Ascending aorta (tissue), 2 donors: ENCODE results near the gene SLC22A12. TPM values are rescaled to one million over a fixed set of nuclear protein-coding genes. Genes with fewer than 3 reads are reported as not detected.

Source experiments
- DNase-seq, 2 donors: peaks; one replicate each; pipeline ENCODE4 v3.0.0-alpha.2; 2019; ENCODE audit warnings: low spot score in 2 of 2
- H3K27ac ChIP-seq, 2 donors: fragments of 200-600 bp; sonication (generic); one replicate each; pipeline ENCODE4 v1.5.1; 2016 to 2017; ENCODE audit warnings: mild to moderate bottlenecking in 1 of 2
- H3K27me3 ChIP-seq: fragments of 200-600 bp; sonication (generic); one replicate; pipeline ENCODE4 v1.5.1; 2017
- H3K36me3 ChIP-seq, 2 donors: fragments of 200-600 bp; sonication (generic); one replicate each; pipeline ENCODE4 v1.5.1; 2016
- H3K4me1 ChIP-seq, 2 donors: fragments of 200-600 bp; sonication (generic); one replicate each; pipeline ENCODE4 v1.5.1; 2016 to 2017; ENCODE audit warnings: mild to moderate bottlenecking in 1 of 2
- H3K4me3 ChIP-seq, 2 donors: fragments of 200-600 bp; sonication (generic); one replicate each; pipeline ENCODE4 v1.5.1; 2016 to 2017; ENCODE audit warnings: mild to moderate bottlenecking in 1 of 2
- H3K9me3 ChIP-seq, 2 donors: fragments of 200-600 bp; sonication (generic); one replicate each; pipeline ENCODE4 v1.5.1; 2016
- intact Hi-C: fragments of 100-400 bp; cut with DNase I; formaldehyde crosslinking; loops from one replicate; pipeline ENCODE4 v1.15.1; 2023
- total RNA-seq: library from RNA; depleted of rRNA; stranded (reverse); fragments of >200 nt; gene quantifications from one replicate; pipeline ENCODE4 v1.1.0, GENCODE V29; 2016
- TF ChIP-seq, protein P1 (sequence below), 3 experiments: fragments of 200-600 bp in 2 of 3; fragments of 450-650 bp in 1 of 3; sonication (generic) in 2 of 3; IDR thresholded peaks; one replicate each; pipeline ENCODE4 v1.5.1; 2016 to 2019; ENCODE audit warnings: antibody characterized with exemption in 3 of 3, mild to moderate bottlenecking in 1 of 3, moderate library complexity in 1 of 3

SLC22A12 gene
- total RNA-seq, 1 donor from 2014 or later = not detected

- H3K36me3 ChIP-seq = no peaks in the 10 kb centered on the region
- H3K9me3 ChIP-seq = no peaks in the 10 kb centered on the region
- no peaks in the 10 kb centered on the region for H3K27me3 ChIP-seq
- H3K4me3 ChIP-seq = no peak overlapping the region
- DNase-seq = no peak
- no peaks in the 10 kb centered on the region for H3K4me1 ChIP-seq
- TF ChIP-seq, protein P1, sequence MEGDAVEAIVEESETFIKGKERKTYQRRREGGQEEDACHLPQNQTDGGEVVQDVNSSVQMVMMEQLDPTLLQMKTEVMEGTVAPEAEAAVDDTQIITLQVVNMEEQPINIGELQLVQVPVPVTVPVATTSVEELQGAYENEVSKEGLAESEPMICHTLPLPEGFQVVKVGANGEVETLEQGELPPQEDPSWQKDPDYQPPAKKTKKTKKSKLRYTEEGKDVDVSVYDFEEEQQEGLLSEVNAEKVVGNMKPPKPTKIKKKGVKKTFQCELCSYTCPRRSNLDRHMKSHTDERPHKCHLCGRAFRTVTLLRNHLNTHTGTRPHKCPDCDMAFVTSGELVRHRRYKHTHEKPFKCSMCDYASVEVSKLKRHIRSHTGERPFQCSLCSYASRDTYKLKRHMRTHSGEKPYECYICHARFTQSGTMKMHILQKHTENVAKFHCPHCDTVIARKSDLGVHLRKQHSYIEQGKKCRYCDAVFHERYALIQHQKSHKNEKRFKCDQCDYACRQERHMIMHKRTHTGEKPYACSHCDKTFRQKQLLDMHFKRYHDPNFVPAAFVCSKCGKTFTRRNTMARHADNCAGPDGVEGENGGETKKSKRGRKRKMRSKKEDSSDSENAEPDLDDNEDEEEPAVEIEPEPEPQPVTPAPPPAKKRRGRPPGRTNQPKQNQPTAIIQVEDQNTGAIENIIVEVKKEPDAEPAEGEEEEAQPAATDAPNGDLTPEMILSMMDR (IDR thresholded peaks at IDR 0.05) = no peak
- intact Hi-C loops = no loop called here
- H3K27ac ChIP-seq = no peak overlapping the region
Measured at GRCh38 chr11:64598106-64598796, 7.2 kb downstream of the SLC22A12 start.

- Histone ChIP-seq H3K36me3 (no peaks in the 10 kb centered on the region), H3K4me1 (no peaks in the 10 kb centered on the region), H3K4me3 (no peak overlapping the region), H3K27me3 (no peaks in the 10 kb centered on the region), H3K27ac (no peak overlapping the region), H3K9me3 (no peaks in the 10 kb centered on the region)
- DNase-seq = no peak
- intact Hi-C loops = no loop called here
- TF ChIP-seq, protein P1 (IDR thresholded peaks at IDR 0.05) = no peak
Measured at GRCh38 chr11:64598797-64599697, 8.0 kb downstream of the SLC22A12 start.

DNA sequence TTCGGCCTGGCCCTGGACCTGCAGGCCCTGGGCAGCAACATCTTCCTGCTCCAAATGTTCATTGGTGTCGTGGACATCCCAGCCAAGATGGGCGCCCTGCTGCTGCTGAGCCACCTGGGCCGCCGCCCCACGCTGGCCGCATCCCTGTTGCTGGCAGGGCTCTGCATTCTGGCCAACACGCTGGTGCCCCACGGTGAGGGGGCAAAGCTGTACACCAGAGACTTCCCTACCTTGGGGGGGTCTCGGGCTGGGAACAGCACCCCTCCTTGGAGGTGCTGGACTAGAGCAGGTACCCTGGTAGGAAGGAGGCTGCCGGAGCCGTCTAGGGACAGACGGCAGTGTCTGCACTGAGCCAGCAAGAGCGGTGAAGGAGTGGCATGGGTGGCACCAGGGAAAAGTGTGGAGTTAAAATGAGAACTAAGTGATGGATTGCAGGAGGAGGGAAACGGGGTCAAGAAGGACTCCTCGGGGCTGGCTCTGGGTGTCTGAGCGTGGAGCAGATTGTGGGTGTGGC is 8.7 kb downstream of the SLC22A12 start:
- no peak for DNase-seq
- Histone ChIP-seq H3K27ac (no peak overlapping the region), H3K4me1 (no peaks in the 10 kb centered on the region), H3K27me3 (no peaks in the 10 kb centered on the region), H3K4me3 (no peak overlapping the region), H3K36me3 (no peaks in the 10 kb centered on the region), H3K9me3 (no peaks in the 10 kb centered on the region)
- TF ChIP-seq, protein P1 (IDR thresholded peaks at IDR 0.05) = no peak
- intact Hi-C loops = no loop called here

DNA sequence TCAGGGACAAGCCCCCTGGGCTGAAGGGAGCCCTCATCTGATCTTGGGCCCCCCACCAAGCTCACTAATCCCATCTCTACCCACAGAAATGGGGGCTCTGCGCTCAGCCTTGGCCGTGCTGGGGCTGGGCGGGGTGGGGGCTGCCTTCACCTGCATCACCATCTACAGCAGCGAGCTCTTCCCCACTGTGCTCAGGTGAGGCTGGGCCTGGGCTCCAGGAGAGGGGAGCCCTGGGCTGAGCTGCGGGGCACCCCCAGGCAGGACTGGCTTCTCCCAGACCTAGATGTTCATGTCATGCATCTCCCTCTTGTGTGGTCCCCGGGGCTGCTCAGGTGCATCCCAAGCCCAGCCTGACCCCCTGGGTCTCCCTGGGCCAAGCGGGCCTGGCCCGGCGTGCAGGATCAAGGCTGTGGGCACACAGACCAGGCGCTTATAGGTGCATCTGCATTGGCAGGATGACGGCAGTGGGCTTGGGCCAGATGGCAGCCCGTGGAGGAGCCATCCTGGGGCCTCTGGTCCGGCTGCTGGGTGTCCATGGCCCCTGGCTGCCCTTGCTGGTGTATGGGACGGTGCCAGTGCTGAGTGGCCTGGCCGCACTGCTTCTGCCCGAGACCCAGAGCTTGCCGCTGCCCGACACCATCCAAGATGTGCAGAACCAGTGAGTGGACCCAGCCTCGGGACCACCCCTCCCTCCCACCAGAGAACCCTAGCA is 9.4 kb downstream of the SLC22A12 start:
- intact Hi-C loops = no loop called here
- TF ChIP-seq, protein P1 (IDR thresholded peaks at IDR 0.05) = no peak
- DNase-seq = no peak
- H3K27me3 ChIP-seq = no peaks in the 10 kb centered on the region
- H3K4me3 ChIP-seq = no peak overlapping the region
- H3K4me1 ChIP-seq = no peaks in the 10 kb centered on the region
- no peak overlapping the region for H3K27ac ChIP-seq
- no peaks in the 10 kb centered on the region for H3K36me3 ChIP-seq
- no peaks in the 10 kb centered on the region for H3K9me3 ChIP-seq

DNA sequence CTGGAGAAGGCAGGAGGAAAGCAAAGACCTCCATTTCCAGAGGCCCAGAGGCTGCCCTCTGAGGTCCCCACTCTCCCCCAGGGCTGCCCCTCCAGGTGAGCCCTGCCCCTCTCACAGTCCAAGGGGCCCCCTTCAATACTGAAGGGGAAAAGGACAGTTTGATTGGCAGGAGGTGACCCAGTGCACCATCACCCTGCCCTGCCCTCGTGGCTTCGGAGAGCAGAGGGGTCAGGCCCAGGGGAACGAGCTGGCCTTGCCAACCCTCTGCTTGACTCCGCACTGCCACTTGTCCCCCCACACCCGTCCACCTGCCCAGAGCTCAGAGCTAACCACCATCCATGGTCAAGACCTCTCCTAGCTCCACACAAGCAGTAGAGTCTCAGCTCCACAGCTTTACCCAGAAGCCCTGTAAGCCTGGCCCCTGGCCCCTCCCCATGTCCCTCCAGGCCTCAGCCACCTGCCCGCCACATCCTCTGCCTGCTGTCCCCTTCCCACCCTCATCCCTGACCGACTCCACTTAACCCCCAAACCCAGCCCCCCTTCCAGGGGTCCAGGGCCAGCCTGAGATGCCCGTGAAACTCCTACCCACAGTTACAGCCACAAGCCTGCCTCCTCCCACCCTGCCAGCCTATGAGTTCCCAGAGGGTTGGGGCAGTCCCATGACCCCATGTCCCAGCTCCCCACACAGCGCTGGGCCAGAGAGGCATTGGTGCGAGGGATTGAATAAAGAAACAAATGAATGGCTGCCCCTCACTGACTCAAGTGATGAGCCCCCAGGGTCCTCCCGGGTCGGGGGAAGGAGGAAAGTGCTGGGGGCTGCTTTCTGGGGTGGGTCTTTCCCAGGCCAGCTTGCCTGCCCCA is 10.8 kb downstream of the SLC22A12 start:
- TF ChIP-seq, protein P1 (IDR thresholded peaks at IDR 0.05) = no peak
- H3K9me3 ChIP-seq = no peaks in the 10 kb centered on the region
- H3K27me3 ChIP-seq = no peaks in the 10 kb centered on the region
- H3K36me3 ChIP-seq = no peaks in the 10 kb centered on the region
- H3K4me3 ChIP-seq = no peak overlapping the region
- intact Hi-C loops = no loop called here
- DNase-seq = no peak
- no peak overlapping the region for H3K27ac ChIP-seq
- no peaks in the 10 kb centered on the region for H3K4me1 ChIP-seq
